GM12801 (cell line): Measurements from ENCODE around the gene CIROP.

Experiments
- CTCF ChIP-seq: IDR thresholded peaks from one replicate; pipeline ENCODE4 v1.5.1; 2011; ENCODE audit warnings: control low read depth; ENCODE audit not compliant: insufficient read length; ENCODE audit errors: extremely low read depth

Gene CIROP

GRCh38 chr14:23085458-23085857, 19.3 kb downstream of the CIROP start:
- no peak for TF ChIP-seq CTCF

GRCh38 chr14:23080474-23080873, 24.3 kb downstream of the CIROP start:
- TF ChIP-seq CTCF = no peak

- no peak for TF ChIP-seq CTCF
These were observed 25.1 kb downstream of the CIROP start for GRCh38 chr14:23079716-23080115.

- no peak for TF ChIP-seq CTCF
These were observed 26.1 kb downstream of the CIROP start for GRCh38 chr14:23078692-23079116.

GRCh38 chr14:23077962-23078361, 26.8 kb downstream of the CIROP start:
- TF ChIP-seq CTCF = no peak

GRCh38 chr14:23076785-23077408, 27.9 kb downstream of the CIROP start:
- TF ChIP-seq CTCF = no peak

GRCh38 chr14:23074906-23075305, 29.9 kb downstream of the CIROP start:
- no peak for TF ChIP-seq CTCF
